Esophagus muscularis mucosa (tissue), 3 donors: ENCODE results near the gene AFF1.

Experiments
- POLR2A ChIP-seq: fragments of 450-650 bp; IDR thresholded peaks from one replicate; pipeline ENCODE4 v1.6.1; 2017; ENCODE audit warnings: antibody characterized with exemption, moderate library complexity, mild to moderate bottlenecking, low read depth
- TF ChIP-seq, protein P1 (sequence below), 3 experiments: fragments of 200-600 bp in 2 of 3; fragments of 450-650 bp in 1 of 3; sonication (generic) in 2 of 3; IDR thresholded peaks; one replicate each; pipeline ENCODE4 v1.5.1; 2017 to 2019; ENCODE audit warnings: antibody characterized with exemption in 3 of 3, mild to moderate bottlenecking in 2 of 3, moderate library complexity in 1 of 3

DNA sequence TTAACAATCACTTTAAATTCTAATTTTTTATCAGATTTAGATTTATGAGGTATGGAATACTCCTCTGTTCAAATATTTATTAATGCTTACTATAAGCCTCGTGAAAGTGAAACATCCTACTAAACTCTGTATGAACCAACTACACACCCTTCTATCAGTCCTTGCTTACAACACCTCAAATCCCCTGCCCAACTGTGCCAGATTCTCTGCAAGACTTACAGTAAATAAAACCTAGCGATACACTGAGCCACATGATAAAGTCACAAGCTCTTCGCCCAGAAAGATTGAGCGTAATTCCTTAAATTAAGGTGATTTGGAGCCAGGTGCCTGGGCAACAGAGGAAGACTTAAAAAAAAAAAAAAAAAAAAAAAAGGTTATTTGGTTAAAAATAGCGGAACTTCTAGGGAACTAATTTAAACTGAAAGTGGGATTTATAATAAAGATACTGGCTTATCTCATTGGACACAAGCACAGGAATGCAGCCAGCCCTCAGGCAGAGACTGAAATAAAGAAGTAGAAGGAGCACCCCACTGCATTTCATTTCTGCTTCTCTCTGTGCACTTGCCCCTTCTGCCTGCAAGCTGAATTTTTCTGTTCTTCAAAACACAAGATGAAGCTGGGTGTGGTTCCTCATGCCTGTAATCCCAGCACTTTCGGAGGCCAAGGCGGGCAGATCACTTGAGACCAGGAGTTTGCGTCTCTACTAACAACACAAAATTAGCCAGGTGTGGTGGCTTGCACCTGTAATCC lies 25.1 kb upstream of the AFF1 start:
- TF ChIP-seq, protein P1, sequence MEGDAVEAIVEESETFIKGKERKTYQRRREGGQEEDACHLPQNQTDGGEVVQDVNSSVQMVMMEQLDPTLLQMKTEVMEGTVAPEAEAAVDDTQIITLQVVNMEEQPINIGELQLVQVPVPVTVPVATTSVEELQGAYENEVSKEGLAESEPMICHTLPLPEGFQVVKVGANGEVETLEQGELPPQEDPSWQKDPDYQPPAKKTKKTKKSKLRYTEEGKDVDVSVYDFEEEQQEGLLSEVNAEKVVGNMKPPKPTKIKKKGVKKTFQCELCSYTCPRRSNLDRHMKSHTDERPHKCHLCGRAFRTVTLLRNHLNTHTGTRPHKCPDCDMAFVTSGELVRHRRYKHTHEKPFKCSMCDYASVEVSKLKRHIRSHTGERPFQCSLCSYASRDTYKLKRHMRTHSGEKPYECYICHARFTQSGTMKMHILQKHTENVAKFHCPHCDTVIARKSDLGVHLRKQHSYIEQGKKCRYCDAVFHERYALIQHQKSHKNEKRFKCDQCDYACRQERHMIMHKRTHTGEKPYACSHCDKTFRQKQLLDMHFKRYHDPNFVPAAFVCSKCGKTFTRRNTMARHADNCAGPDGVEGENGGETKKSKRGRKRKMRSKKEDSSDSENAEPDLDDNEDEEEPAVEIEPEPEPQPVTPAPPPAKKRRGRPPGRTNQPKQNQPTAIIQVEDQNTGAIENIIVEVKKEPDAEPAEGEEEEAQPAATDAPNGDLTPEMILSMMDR (IDR thresholded peaks at IDR 0.05): no peak
- TF ChIP-seq POLR2A: no peak
